ENCODE results near the gene CMTM4. TPM values are rescaled to one million over a fixed set of nuclear protein-coding genes. Genes with fewer than 3 reads are reported as not detected.

CMTM4 gene
- total RNA-seq, 1 experiment from 2014 or later = 77.8 TPM

GRCh38 chr16:66653581-66654350 is 42.8 kb downstream of the CMTM4 start:
- no peak for ATAC-seq
- H3K9me3 ChIP-seq (ENCODE audit: control insufficient read depth in 1 of 2, insufficient read depth in 1 of 2, low read depth in 1 of 2, low read length in 2 of 2) = no peaks in the 10 kb centered on the region
- no peaks in the 10 kb centered on the region for H3K9me2 ChIP-seq (ENCODE audit: insufficient read depth)
- no peaks in the 10 kb centered on the region for H3K27me3 ChIP-seq (ENCODE audit: insufficient read depth, low read length)
- H3K79me2 ChIP-seq (ENCODE audit: insufficient read depth, low read length) = peaks cover 55% of the 10 kb centered on the region
- no TSS peak for BruUV-seq (replicated peaks)
- DNase-seq (ENCODE audit: low read depth, low spot score) = no peak
- no peak overlapping the region for H3K4me2 ChIP-seq (ENCODE audit: low read length)
- no peak overlapping the region for H3K4me3 ChIP-seq (replicated peaks in 1 of 2; ENCODE audit: low read depth in 1 of 2, low read length in 2 of 2)
- no peak overlapping the region for H3K9ac ChIP-seq (ENCODE audit: low read length)
- TF ChIP-seq POLR2A (IDR thresholded peaks at IDR 0.05; ENCODE audit: borderline replicate concordance, extremely low read depth, insufficient read depth, insufficient read length) (no peak), SRF (IDR thresholded peaks at IDR 0.05; ENCODE audit: low read depth) (no peak), CTCF (IDR thresholded peaks at IDR 0.05 in 2 of 3, conservative IDR thresholded peaks at IDR 0.05 in 1 of 3; ENCODE audit: borderline replicate concordance in 1 of 3, insufficient read depth in 1 of 3, low read depth in 2 of 3, low read length in 2 of 3) (no peak), EZH2phosphoT487 (IDR thresholded peaks at IDR 0.05; ENCODE audit: borderline replicate concordance) (no peak), CBX3 (IDR thresholded peaks at IDR 0.05; ENCODE audit: low read depth) (no peak), ZBTB33 (IDR thresholded peaks at IDR 0.05; ENCODE audit: extremely low read depth, insufficient replicate concordance, low read length) (no peak), JUND (IDR thresholded peaks at IDR 0.05) (no peak)
- H3K36me3 ChIP-seq (ENCODE audit: control insufficient read depth in 1 of 2, insufficient read depth in 2 of 2, low read length in 2 of 2) = no peaks in the 10 kb centered on the region
- H3K27ac ChIP-seq (ENCODE audit: low read depth, low read length) = no peak overlapping the region
- no peaks in the 10 kb centered on the region for H4K20me1 ChIP-seq (ENCODE audit: insufficient read depth)
- no peak overlapping the region for H2AFZ ChIP-seq (ENCODE audit: low read depth, low read length, poor library complexity, severe bottlenecking)
- intact Hi-C loops (cut with micrococcal nuclease) = no loop called here
- POLR2A ChIA-PET = no interaction called here
- CTCF ChIA-PET = interaction anchor here (0.8 to 1.6 kb wide), 2 partner anchors 9 to 74 kb away, joined by 3 to 8 read pairs; no protein-coding TSS in a partner anchor
- RAD21 ChIA-PET (ENCODE audit: low non-redundant PET in 1 of 2, low total read pairs in 2 of 2, uncharacterized antibody in 2 of 2, unreplicated experiment in 2 of 2) = no interaction called here
- peaks cover 0 to 8% of the 10 kb centered on the region in 2 experiments; a peak in 3 of 4 replicates for H3K4me1 ChIP-seq (ENCODE audit: control insufficient read depth in 1 of 2, insufficient read depth in 2 of 2, low read length in 2 of 2)

Measured in HCT116 (cell line).